IMR-90 (cell line): Measurements from ENCODE around the gene NT5DC1. TPM values are rescaled to one million over a fixed set of nuclear protein-coding genes. Genes with fewer than 3 reads are reported as not detected.

Experiments
- ATAC-seq: fragments of 200-7000 bp; cut with Tn5 transposase; 2 replicates; pipeline ENCODE4 v1.9.1; 2020; ENCODE audit warnings: low read depth, mild to moderate bottlenecking, moderate library complexity
- BruUV-seq: library from RNA; stranded (reverse); fragments of 400-500 nt; replicated peaks from 2 replicates; lab custom pipeline; 2021; lab: Mats Ljungman, UMichigan
- CTCF ChIA-PET: fragments of 300-600 bp; formaldehyde crosslinking; extraction: SDS; loops from one replicate; lab custom pipeline; 2021; ENCODE audit warnings: antibody characterized with exemption; lab: Yijun Ruan, JAX
- POLR2A ChIA-PET: fragments of 300-600 bp; sonication (Branson Sonifier 250); formaldehyde crosslinking; loops from one replicate; lab custom pipeline; 2022; ENCODE audit warnings: antibody characterized with exemption; ENCODE audit not compliant: unreplicated experiment; lab: Charles Lee
- DNase-seq: peaks from one replicate; pipeline ENCODE4 v3.0.0; 2013
- H2AFZ ChIP-seq: replicated peaks from 2 replicates; pipeline ENCODE3; 2013; ENCODE audit warnings: low read length, mild to moderate bottlenecking; ENCODE audit not compliant: poor library complexity
- H2AK5ac ChIP-seq: 2 replicates; pipeline ENCODE4 v1.6.1; 2013; ENCODE audit warnings: low read depth, low read length, inconsistent platforms
- H2AK9ac ChIP-seq: replicated peaks from 2 replicates; pipeline ENCODE3; 2013; ENCODE audit warnings: mild to moderate bottlenecking, low read depth, low read length, moderate library complexity; ENCODE audit not compliant: poor library complexity
- H2BK120ac ChIP-seq: 2 replicates; pipeline ENCODE4 v1.6.1; 2013; ENCODE audit warnings: low read depth, low read length, inconsistent platforms
- H2BK15ac ChIP-seq: 3 replicates; pipeline ENCODE4 v1.6.1; 2013; ENCODE audit warnings: low read depth, low read length, inconsistent platforms
- H2BK20ac ChIP-seq: 2 replicates; pipeline ENCODE4 v1.6.1; 2013; ENCODE audit warnings: low read depth, mild to moderate bottlenecking, inconsistent platforms, low read length, moderate library complexity
- H2BK5ac ChIP-seq: 2 replicates; pipeline ENCODE4 v1.6.1; 2013; ENCODE audit warnings: mild to moderate bottlenecking, low read depth, low read length, inconsistent platforms; ENCODE audit not compliant: poor library complexity, severe bottlenecking
- H3K14ac ChIP-seq: replicated peaks from 2 replicates; pipeline ENCODE4 v1.6.1; 2013; ENCODE audit warnings: low read depth, low read length, inconsistent platforms
- H3K18ac ChIP-seq: 2 replicates; pipeline ENCODE4 v1.6.1; 2013; ENCODE audit warnings: low read depth, low read length, control low read depth
- H3K23ac ChIP-seq: 2 replicates; pipeline ENCODE4 v1.6.1; 2013; ENCODE audit warnings: low read depth, low read length, inconsistent platforms
- H3K27ac ChIP-seq: 2 replicates; pipeline ENCODE4 v1.5.1; 2013; ENCODE audit warnings: mild to moderate bottlenecking, control low read depth, low read length; ENCODE audit not compliant: insufficient read depth
- H3K27me3 ChIP-seq: 2 replicates; pipeline ENCODE4 v1.6.1; 2013; ENCODE audit warnings: low read length; ENCODE audit not compliant: control insufficient read depth, insufficient read depth
- H3K36me3 ChIP-seq: 2 replicates; pipeline ENCODE4 v1.6.1; 2013; ENCODE audit warnings: low read length, mixed read lengths; ENCODE audit not compliant: control insufficient read depth, insufficient read depth
- H3K4ac ChIP-seq: 2 replicates; pipeline ENCODE4 v1.6.1; 2013; ENCODE audit warnings: low read depth, low read length, inconsistent platforms
- H3K4me1 ChIP-seq: 2 replicates; pipeline ENCODE4 v1.6.1; 2013; ENCODE audit warnings: low read length, mixed read lengths; ENCODE audit not compliant: control insufficient read depth, insufficient read depth
- H3K4me2 ChIP-seq: 2 replicates; pipeline ENCODE4 v1.6.1; 2013; ENCODE audit warnings: low read depth, mild to moderate bottlenecking, control low read depth, low read length, moderate library complexity
- H3K4me3 ChIP-seq: 2 replicates; pipeline ENCODE4 v1.5.1; 2013; ENCODE audit warnings: low read depth, mild to moderate bottlenecking, control low read depth, low read length, moderate library complexity; ENCODE audit not compliant: insufficient read depth
- H3K56ac ChIP-seq: 2 replicates; pipeline ENCODE4 v1.6.1; 2013; ENCODE audit warnings: low read length, inconsistent platforms; ENCODE audit not compliant: insufficient read depth; ENCODE audit errors: extremely low read depth
- H3K79me1 ChIP-seq, 2 experiments: 2 replicates each; pipeline ENCODE4 v1.6.1; 2013; ENCODE audit warnings: low read length in 2 of 2, inconsistent platforms in 1 of 2, low read depth in 1 of 2
- H3K9ac ChIP-seq: 2 replicates; pipeline ENCODE4 v1.6.1; 2013; ENCODE audit warnings: low read depth, low read length, control low read depth
- H3K9me1 ChIP-seq: 2 replicates; pipeline ENCODE4 v1.6.1; 2013; ENCODE audit warnings: low read length, inconsistent platforms; ENCODE audit not compliant: insufficient read depth
- H3K9me3 ChIP-seq: 2 replicates; pipeline ENCODE4 v1.6.1; 2013; ENCODE audit warnings: low read length; ENCODE audit not compliant: control insufficient read depth, insufficient read depth
- H4K20me1 ChIP-seq: 2 replicates; pipeline ENCODE4 v1.6.1; 2013; ENCODE audit warnings: low read length, inconsistent platforms; ENCODE audit not compliant: insufficient read depth
- H4K5ac ChIP-seq: 2 replicates; pipeline ENCODE4 v1.6.1; 2013; ENCODE audit warnings: mild to moderate bottlenecking, low read depth, low read length, control low read depth
- H4K8ac ChIP-seq, 2 experiments: 2 replicates each; pipeline ENCODE4 v1.6.1; 2013; ENCODE audit warnings: low read depth in 2 of 2, low read length in 2 of 2, control low read depth in 1 of 2, inconsistent platforms in 1 of 2
- H4K91ac ChIP-seq: 2 replicates; pipeline ENCODE4 v1.6.1; 2013; ENCODE audit warnings: low read depth, low read length, inconsistent platforms; ENCODE audit not compliant: insufficient read depth
- BHLHE40 ChIP-seq: fragments of 150-350 bp; IDR thresholded peaks from 2 replicates; pipeline ENCODE4 v1.6.1; 2016; ENCODE audit warnings: mild to moderate bottlenecking, low read depth, low read length
- CEBPB ChIP-seq: IDR thresholded peaks from 2 replicates; pipeline ENCODE4 v1.6.1; 2012; ENCODE audit warnings: low read depth, low read length, improper control_type of control experiment
- CHD1 ChIP-seq: IDR thresholded peaks from 2 replicates; pipeline ENCODE4 v1.6.1; 2012; ENCODE audit warnings: low read depth, low read length, improper control_type of control experiment
- CTCF ChIP-seq: conservative IDR thresholded peaks from 2 replicates; pipeline ENCODE4 v1.5.1; 2012; ENCODE audit warnings: mild to moderate bottlenecking, low read depth, low read length, improper control_type of control experiment
- ELK1 ChIP-seq: fragments of 150-350 bp; IDR thresholded peaks from 2 replicates; pipeline ENCODE4 v1.6.1; 2016; ENCODE audit warnings: low read depth, mild to moderate bottlenecking, low read length, moderate library complexity, borderline replicate concordance
- FOS ChIP-seq: fragments of 150-350 bp; IDR thresholded peaks from 2 replicates; pipeline ENCODE4 v1.6.1; 2016; ENCODE audit warnings: low read depth, low read length
- MAFK ChIP-seq: IDR thresholded peaks from 2 replicates; pipeline ENCODE4 v1.6.1; 2012; ENCODE audit warnings: low read depth, low read length, improper control_type of control experiment
- MAZ ChIP-seq: IDR thresholded peaks from 2 replicates; pipeline ENCODE4 v1.6.1; 2012; ENCODE audit warnings: low read depth, mild to moderate bottlenecking, low read length, improper control_type of control experiment, moderate library complexity, borderline replicate concordance
- MXI1 ChIP-seq: IDR thresholded peaks from 2 replicates; pipeline ENCODE4 v1.6.1; 2012; ENCODE audit warnings: low read depth, mild to moderate bottlenecking, low read length, moderate library complexity, borderline replicate concordance
- NFE2L2 ChIP-seq: fragments of 150-350 bp; IDR thresholded peaks from 2 replicates; pipeline ENCODE4 v1.6.1; 2016; ENCODE audit warnings: low read depth, mild to moderate bottlenecking, low read length
- POLR2A ChIP-seq: IDR thresholded peaks from 2 replicates; pipeline ENCODE4 v1.6.1; 2012; ENCODE audit warnings: mild to moderate bottlenecking, low read depth, low read length
- RAD21 ChIP-seq: IDR thresholded peaks from 2 replicates; pipeline ENCODE4 v1.6.1; 2012; ENCODE audit warnings: low read length, improper control_type of control experiment
- RCOR1 ChIP-seq: IDR thresholded peaks from 2 replicates; pipeline ENCODE4 v1.6.1; 2012; ENCODE audit warnings: mild to moderate bottlenecking, low read length, improper control_type of control experiment; ENCODE audit not compliant: insufficient replicate concordance
- RFX5 ChIP-seq: IDR thresholded peaks from 2 replicates; pipeline ENCODE4 v1.8.0; 2012; ENCODE audit warnings: low read depth, mild to moderate bottlenecking, low read length, moderate library complexity
- SMC3 ChIP-seq: fragments of 150-350 bp; IDR thresholded peaks from 2 replicates; pipeline ENCODE4 v1.6.1; 2016; ENCODE audit warnings: low read depth, mild to moderate bottlenecking, antibody characterized with exemption, low read length, moderate library complexity
- USF2 ChIP-seq: fragments of 150-350 bp; IDR thresholded peaks from 2 replicates; pipeline ENCODE4 v1.6.1; 2017; ENCODE audit warnings: mild to moderate bottlenecking, antibody characterized with exemption, low read length, low read depth
- WGBS, 2 experiments: methylation state at CpG; one replicate each; pipeline versions ENCODE4 v1.1.5 to v1.1.7; 2013; ENCODE audit warnings: missing lambda C conversion rate in 2 of 2; ENCODE audit not compliant: insufficient read length in 1 of 2; ENCODE audit errors: extremely low coverage in 2 of 2; 5-methylcytosine and 5-hydroxymethylcytosine counted together
- dilution Hi-C: fragments of 300-500 bp; cut with HindIII; formaldehyde crosslinking; loops from one replicate; pipeline ENCODE4 v1.14.3; 2018; ENCODE audit warnings: low sequenced_read_pairs; ENCODE audit not compliant: unreplicated experiment
- in situ Hi-C: fragments of 300-500 bp; cut with MboI; formaldehyde crosslinking; loops from 3 replicates; pipeline ENCODE4 v1.14.3; 2019; ENCODE audit warnings: low sequenced_read_pairs, inconsistent platforms, mixed read lengths
- intact Hi-C: fragments of 100-400 bp; cut with micrococcal nuclease; formaldehyde crosslinking; loops from 2 replicates; pipeline ENCODE4 v1.10.0; 2022
- polyA plus RNA-seq, 3 experiments: library from polyadenylated mRNA; depleted of rRNA; stranded (reverse); fragments of >200 nt; gene quantifications; 2 replicates each; pipeline ENCODE4 v1.2.3, GENCODE V29; 2012; ENCODE audit warnings: low replicate concordance in 1 of 3
- total RNA-seq: library from RNA; depleted of rRNA; stranded (reverse); fragments of >200 nt; gene quantifications from 2 replicates; pipeline ENCODE4 v1.2.3, GENCODE V29; 2012

The NT5DC1 gene
- total and polyA plus RNA-seq, 2 of the 4 experiments (the other 2 are of a cell fraction) = 11.7 to 16.8 TPM

GRCh38 chr6:116157391-116157790 is 56.7 kb downstream of the NT5DC1 start:
- Histone ChIP-seq H3K4me2 (no peak overlapping the region), H3K36me3 (no peaks in the 10 kb centered on the region), H2AK9ac (no peak overlapping the region), H3K18ac (no peak overlapping the region), H2BK120ac (no peak overlapping the region), H2BK15ac (no peak overlapping the region), H4K8ac (no peak overlapping the region), H3K4me3 (no peak overlapping the region), H3K9me3 (no peaks in the 10 kb centered on the region), H3K9me1 (no peaks in the 10 kb centered on the region), H3K27me3 (no peaks in the 10 kb centered on the region), H2BK20ac (no peak overlapping the region), H3K27ac (no peak overlapping the region), H4K91ac (no peak overlapping the region), H2BK5ac (no peak overlapping the region), H3K4me1 (no peaks in the 10 kb centered on the region), H3K4ac (no peak overlapping the region), H3K9ac (no peak overlapping the region), H3K56ac (no peak overlapping the region), H3K79me1 (no peaks in the 10 kb centered on the region), H4K5ac (no peak overlapping the region), H2AFZ (no peak overlapping the region), H4K20me1 (no peaks in the 10 kb centered on the region), H3K23ac (no peak overlapping the region; the same call in 1 of the 2 replicates), H2AK5ac (no peak overlapping the region), H3K14ac (no peak overlapping the region; the same call in 1 of the 2 replicates)
- ATAC-seq = no peak
- no peak for DNase-seq
- CTCF ChIA-PET = no interaction called here
- POLR2A ChIA-PET = no interaction called here
- no CpG with 5 or more reads among the region's 1 CpG for WGBS, 2 experiments
- no TSS peak for BruUV-seq
- in situ Hi-C loops = no loop called here
- intact Hi-C loops = no loop called here
- dilution Hi-C loops = no loop called here
- no peak for TF ChIP-seq RCOR1
- no peak for TF ChIP-seq USF2
- TF ChIP-seq MAFK = no peak
- no peak for TF ChIP-seq NFE2L2
- no peak for TF ChIP-seq SMC3
- TF ChIP-seq RFX5 = no peak
- TF ChIP-seq ELK1 = no peak
- no peak for TF ChIP-seq MXI1
- no peak for TF ChIP-seq CEBPB
- no peak for TF ChIP-seq CHD1
- no peak for TF ChIP-seq MAZ
- no peak for TF ChIP-seq POLR2A
- TF ChIP-seq BHLHE40 = no peak
- no peak for TF ChIP-seq CTCF
- TF ChIP-seq FOS = no peak
- TF ChIP-seq RAD21 = no peak
